Central memory CD8-positive, alpha-beta T cell (primary cell): ENCODE data around the gene LPIN3.

Experiments used
- ATAC-seq: fragments of 150-1000 bp; cut with Tn5 transposase; replicated peaks from 2 replicates; pipeline ENCODE4 v1.10.0; 2022; ENCODE audit warnings: mild to moderate bottlenecking, moderate FRiP score, moderate number of reproducible peaks; ENCODE audit not compliant: poor library complexity, severe bottlenecking; ENCODE audit errors: extremely low read depth
- DNase-seq, 2 donors: peaks; one replicate each; pipeline ENCODE4 v3.0.0; 2021; ENCODE audit warnings: low spot score in 2 of 2
- H3K27ac Mint-ChIP-seq: one replicate; pipeline ENCODE4 v1.8.0; 2022; ENCODE audit warnings: low read depth, mild to moderate bottlenecking, moderate library complexity, mixed read lengths
- H3K27me3 Mint-ChIP-seq: one replicate; pipeline ENCODE4 v1.8.0; 2022; ENCODE audit warnings: mixed read lengths
- H3K36me3 Mint-ChIP-seq: one replicate; pipeline ENCODE4 v1.8.0; 2022; ENCODE audit warnings: mild to moderate bottlenecking, moderate library complexity, mixed read lengths; ENCODE audit not compliant: insufficient read depth
- H3K4me1 Mint-ChIP-seq: one replicate; pipeline ENCODE4 v1.8.0; 2022; ENCODE audit warnings: mixed read lengths
- H3K4me3 Mint-ChIP-seq: one replicate; pipeline ENCODE4 v1.8.0; 2022; ENCODE audit warnings: mild to moderate bottlenecking, moderate library complexity, mixed read lengths
- H3K9me3 Mint-ChIP-seq: one replicate; pipeline ENCODE4 v1.8.0; 2022; ENCODE audit warnings: mixed read lengths

Gene LPIN3

GRCh38 chr20:41367393-41367695 is 26.7 kb downstream of the LPIN3 start:
- no peak for DNase-seq
- no peak for ATAC-seq
- Mint-ChIP-seq H3K27ac (no peak overlapping the region), H3K27me3 (peaks cover 59% of the 10 kb centered on the region), H3K4me1 (no peaks in the 10 kb centered on the region), H3K36me3 (no peaks in the 10 kb centered on the region), H3K4me3 (peak overlapping the region; percentile 3), H3K9me3 (no peaks in the 10 kb centered on the region)

- no peaks in the 10 kb centered on the region for H3K9me3 Mint-ChIP-seq
- DNase-seq (no peak), ATAC-seq (no peak)
- H3K27ac Mint-ChIP-seq, result no peak overlapping the region
- H3K27me3 Mint-ChIP-seq, result peaks cover 64% of the 10 kb centered on the region
- no peaks in the 10 kb centered on the region for H3K36me3 Mint-ChIP-seq
- H3K4me1 Mint-ChIP-seq, result no peaks in the 10 kb centered on the region
- peak overlapping the region; percentile 3 for H3K4me3 Mint-ChIP-seq
Measured at GRCh38 chr20:41367956-41368355, 27.3 kb downstream of the LPIN3 start.

- Mint-ChIP-seq H3K27me3 (peaks cover 76% of the 10 kb centered on the region), H3K4me3 (no peak overlapping the region)
- no peak for ATAC-seq
Measured at GRCh38 chr20:41369673-41370072, 29.1 kb downstream of the LPIN3 start.

GRCh38 chr20:41370176-41370575 is 29.6 kb downstream of the LPIN3 start:
- Mint-ChIP-seq H3K9me3 (no peaks in the 10 kb centered on the region), H3K36me3 (no peaks in the 10 kb centered on the region), H3K4me1 (no peaks in the 10 kb centered on the region), H3K4me3 (no peak overlapping the region), H3K27me3 (peaks cover 72% of the 10 kb centered on the region), H3K27ac (no peak overlapping the region)
- ATAC-seq (no peak), DNase-seq (no peak)

More at GRCh38 chr20:41369673-41370072, 29.1 kb downstream of the LPIN3 start:
- no peaks in the 10 kb centered on the region for H3K36me3 Mint-ChIP-seq
- H3K27ac Mint-ChIP-seq, result no peak overlapping the region
- H3K9me3 Mint-ChIP-seq, result no peaks in the 10 kb centered on the region
- DNase-seq, result no peak
- no peaks in the 10 kb centered on the region for H3K4me1 Mint-ChIP-seq

- no peak for ATAC-seq
- Mint-ChIP-seq H3K27ac (no peak overlapping the region), H3K4me3 (no peak overlapping the region), H3K4me1 (no peaks in the 10 kb centered on the region), H3K36me3 (no peaks in the 10 kb centered on the region), H3K9me3 (no peaks in the 10 kb centered on the region), H3K27me3 (peaks cover 76% of the 10 kb centered on the region)
- DNase-seq, result no peak
Measured at GRCh38 chr20:41371371-41371770, 30.8 kb downstream of the LPIN3 start.

GRCh38 chr20:41373251-41373783 is 32.7 kb downstream of the LPIN3 start:
- no peak for ATAC-seq
- H3K9me3 Mint-ChIP-seq, result no peaks in the 10 kb centered on the region
- H3K4me1 Mint-ChIP-seq, result no peaks in the 10 kb centered on the region
- peaks cover 76% of the 10 kb centered on the region for H3K27me3 Mint-ChIP-seq
- H3K4me3 Mint-ChIP-seq, result no peak overlapping the region
- no peak overlapping the region for H3K27ac Mint-ChIP-seq
- no peak for DNase-seq
- no peaks in the 10 kb centered on the region for H3K36me3 Mint-ChIP-seq

- no peaks in the 10 kb centered on the region for H3K36me3 Mint-ChIP-seq
- no peak for DNase-seq
- H3K27ac Mint-ChIP-seq, result no peak overlapping the region
- H3K9me3 Mint-ChIP-seq, result no peaks in the 10 kb centered on the region
- peaks cover 75% of the 10 kb centered on the region for H3K27me3 Mint-ChIP-seq
- ATAC-seq, result no peak
- no peak overlapping the region for H3K4me3 Mint-ChIP-seq
- H3K4me1 Mint-ChIP-seq, result no peaks in the 10 kb centered on the region
Measured at GRCh38 chr20:41373931-41374920, 33.6 kb downstream of the LPIN3 start.

GRCh38 chr20:41375846-41376245 is 35.2 kb downstream of the LPIN3 start:
- no peaks in the 10 kb centered on the region for H3K36me3 Mint-ChIP-seq
- H3K4me1 Mint-ChIP-seq, result no peaks in the 10 kb centered on the region
- H3K9me3 Mint-ChIP-seq, result no peaks in the 10 kb centered on the region
- ATAC-seq (no peak), DNase-seq (no peak)
- H3K27ac Mint-ChIP-seq, result no peak overlapping the region
- no peak overlapping the region for H3K4me3 Mint-ChIP-seq
- H3K27me3 Mint-ChIP-seq, result peaks cover 76% of the 10 kb centered on the region

- no peaks in the 10 kb centered on the region for H3K9me3 Mint-ChIP-seq
- no peak for ATAC-seq
- DNase-seq, result no peak
- no peak overlapping the region for H3K27ac Mint-ChIP-seq
- H3K36me3 Mint-ChIP-seq, result no peaks in the 10 kb centered on the region
- H3K4me3 Mint-ChIP-seq, result no peak overlapping the region
- H3K27me3 Mint-ChIP-seq, result peaks cover 76% of the 10 kb centered on the region
- no peaks in the 10 kb centered on the region for H3K4me1 Mint-ChIP-seq
Measured at GRCh38 chr20:41376349-41376748, 35.7 kb downstream of the LPIN3 start.

- no peak for ATAC-seq
- H3K27ac Mint-ChIP-seq, result no peak overlapping the region
- no peak for DNase-seq
- H3K36me3 Mint-ChIP-seq, result no peaks in the 10 kb centered on the region
- no peaks in the 10 kb centered on the region for H3K4me1 Mint-ChIP-seq
- H3K9me3 Mint-ChIP-seq, result no peaks in the 10 kb centered on the region
- no peak overlapping the region for H3K4me3 Mint-ChIP-seq
- peaks cover 74% of the 10 kb centered on the region for H3K27me3 Mint-ChIP-seq
Measured at GRCh38 chr20:41377275-41377674, 36.7 kb downstream of the LPIN3 start.

GRCh38 chr20:41379551-41379950 is 38.9 kb downstream of the LPIN3 start:
- Mint-ChIP-seq H3K4me3 (no peak overlapping the region), H3K36me3 (no peaks in the 10 kb centered on the region), H3K9me3 (no peaks in the 10 kb centered on the region), H3K4me1 (no peaks in the 10 kb centered on the region), H3K27ac (no peak overlapping the region), H3K27me3 (peaks cover 69% of the 10 kb centered on the region)
- no peak for ATAC-seq
- DNase-seq, result no peak

GRCh38 chr20:41380551-41381193 is 40.1 kb downstream of the LPIN3 start:
- Mint-ChIP-seq H3K4me1 (no peaks in the 10 kb centered on the region), H3K9me3 (no peaks in the 10 kb centered on the region), H3K27ac (peak overlapping the region; percentile 44), H3K36me3 (no peaks in the 10 kb centered on the region), H3K27me3 (peaks cover 69% of the 10 kb centered on the region), H3K4me3 (no peak overlapping the region)
- ATAC-seq (no peak), DNase-seq (no peak)
